Astrocyte of the cerebellum (primary cell): ENCODE measurements around the gene BLZF1.
"Not testable (repeated sequence)": the region's sequence is repeated elsewhere in the genome, so short reads cannot be mapped to it uniquely, and the experiment has no call there.

ENCODE experiments used
- DNase-seq: peaks from one replicate; pipeline ENCODE4 v3.0.0-alpha.2; 2011; ENCODE audit warnings: low read depth
- H3K4me3 ChIP-seq: 2 replicates; pipeline ENCODE4 v1.5.1; 2011; ENCODE audit warnings: mild to moderate bottlenecking, low read depth, low read length, moderate library complexity
- CTCF ChIP-seq: IDR thresholded peaks from 2 replicates; pipeline ENCODE4 v1.5.1; 2012; ENCODE audit warnings: low read length, low read depth, moderate library complexity, mild to moderate bottlenecking; ENCODE audit errors: missing control alignments
- in situ Hi-C: cut with HindIII; loops from 2 replicates; pipeline ENCODE4 v1.10.0; 2017; ENCODE audit warnings: low sequenced_read_pairs

Gene BLZF1

GRCh38 chr1:169381162-169381561 is 13.2 kb downstream of the BLZF1 start:
- no peak for DNase-seq
- no peak for TF ChIP-seq CTCF
- no peak overlapping the region for H3K4me3 ChIP-seq
- in situ Hi-C loops = no loop called here

GRCh38 chr1:169383449-169383848 is 15.5 kb downstream of the BLZF1 start:
- no peak for TF ChIP-seq CTCF
- in situ Hi-C loops = no loop called here
- no peak for DNase-seq
- no peak overlapping the region for H3K4me3 ChIP-seq

- in situ Hi-C loops = no loop called here
- no peak for TF ChIP-seq CTCF
- H3K4me3 ChIP-seq = no peak overlapping the region
- no peak for DNase-seq
Observed at GRCh38 chr1:169387399-169387798, 19.4 kb downstream of the BLZF1 start.

GRCh38 chr1:169390303-169390702 is 22.3 kb downstream of the BLZF1 start:
- DNase-seq = no peak
- in situ Hi-C loops = no loop called here
- no peak overlapping the region for H3K4me3 ChIP-seq
- no peak for TF ChIP-seq CTCF

- no peak for DNase-seq
- TF ChIP-seq CTCF = no peak
- H3K4me3 ChIP-seq = no peak overlapping the region
- in situ Hi-C loops = no loop called here
Observed at GRCh38 chr1:169392406-169392805, 24.4 kb downstream of the BLZF1 start.

- in situ Hi-C loops = no loop called here
- DNase-seq = no peak
- no peak overlapping the region for H3K4me3 ChIP-seq
- no peak for TF ChIP-seq CTCF
Observed at GRCh38 chr1:169395955-169396354, 28.0 kb downstream of the BLZF1 start.

GRCh38 chr1:169402578-169402977 is 34.6 kb downstream of the BLZF1 start:
- H3K4me3 ChIP-seq, DNase-seq, in situ Hi-C loops: not testable (repeated sequence)

GRCh38 chr1:169408340-169408739 is 40.3 kb downstream of the BLZF1 start:
- in situ Hi-C loops, DNase-seq, H3K4me3 ChIP-seq: not testable (repeated sequence)
